Left ventricle myocardium superior (tissue), 1 donor: ENCODE measurements around the gene CHAC1. TPM values are rescaled to one million over a fixed set of nuclear protein-coding genes. Genes with fewer than 3 reads are reported as not detected.

Source experiments
- total RNA-seq: library from RNA; stranded (reverse); fragmentation: NEBNext Ultra II Directional; extraction: Animal tissue kit (Norgen Biotek cat#: 25700); gene quantifications from one replicate; pipeline ENCODE4 v1.2.1, GENCODE V29; 2021
- donor health status: DM: no; HTN: yes; CAD: no; lungs with severe emphysema.

CHAC1 gene
- total RNA-seq, 1 donor from 2014 or later = 2.2 TPM

Other genes with a start within 250 kb of the CHAC1 start
- gene RMDN3, start 198.2 kb upstream of the CHAC1 start, total RNA-seq = 17.9 TPM
- gene GCHFR, start 189.4 kb upstream of the CHAC1 start, total RNA-seq = 5.6 TPM
- gene C15orf62, start 183.5 kb upstream of the CHAC1 start, total RNA-seq = not detected
- gene ZFYVE19, start 146.4 kb upstream of the CHAC1 start, total RNA-seq = 30.9 TPM
- gene DNAJC17, start 146.0 kb upstream of the CHAC1 start, total RNA-seq = 16.2 TPM
- gene PPP1R14D, start 124.8 kb upstream of the CHAC1 start, total RNA-seq = not detected
- gene SPINT1, start 109.4 kb upstream of the CHAC1 start, total RNA-seq = 1.0 TPM
- not detected for gene RHOV, start 79.2 kb upstream of the CHAC1 start, total RNA-seq
- 22.7 TPM for gene VPS18, start 59.0 kb upstream of the CHAC1 start, total RNA-seq
- gene DLL4, start 24.1 kb upstream of the CHAC1 start, total RNA-seq = 11.6 TPM
- 10.6 TPM for gene INO80, start 162.8 kb downstream of the CHAC1 start, total RNA-seq